ENCODE measurements around the gene PIGH. TPM values are rescaled to one million over a fixed set of nuclear protein-coding genes. Genes with fewer than 3 reads are reported as not detected.

The PIGH gene
- 10 to 100 TPM; 32.7 to 34.5 TPM for total RNA-seq

GRCh38 chr14:67599698-67600561 is at the start of gene PIGH:
Gene PIGH, minus strand, starts transcription at chr14:67600268. Its CDS starts 65 bp downstream, at chr14:67600203.
- peak; percentile 51 for TF ChIP-seq CTCF (IDR thresholded peaks at IDR 0.05)
- Histone ChIP-seq H3K9me3 (no peaks in the 10 kb centered on the region), H3K4me1 (ENCODE audit: control insufficient read depth in 1 of 2, low read depth in 2 of 2) (peaks cover 0 to 16% of the 10 kb centered on the region in 2 donors), H3K27ac (peak within 1 kb of the TSS; percentile 87 to 90), H3K27me3 (replicated peaks; ENCODE audit: insufficient read depth) (no peaks in the 10 kb centered on the region), H3K36me3 (no peaks in the 10 kb centered on the region), H3K4me3 (peak within 1 kb of the TSS; percentile 98)
- ATAC-seq (ENCODE audit: insufficient number of reproducible peaks, low FRiP score, low read depth), result peak; percentile 92
- DNase-seq (ENCODE audit: low spot score), result no peak

- no peak for ATAC-seq (ENCODE audit: insufficient number of reproducible peaks, low FRiP score, low read depth)
- TF ChIP-seq CTCF (IDR thresholded peaks at IDR 0.05), result no peak
- no peak overlapping the region for H3K27ac ChIP-seq
- H3K27me3 ChIP-seq (replicated peaks; ENCODE audit: insufficient read depth), result no peaks in the 10 kb centered on the region
- no peaks in the 10 kb centered on the region for H3K9me3 ChIP-seq
- H3K4me1 ChIP-seq (ENCODE audit: control insufficient read depth in 1 of 2, low read depth in 2 of 2), result no peaks in the 10 kb centered on the region
- no peak for DNase-seq (ENCODE audit: low spot score)
- no peak overlapping the region for H3K4me3 ChIP-seq
- peaks cover 29% of the 10 kb centered on the region for H3K36me3 ChIP-seq
Measured at GRCh38 chr14:67646131-67646530, 46.1 kb upstream of the PIGH start.

- Histone ChIP-seq H3K9me3 (no peaks in the 10 kb centered on the region), H3K27me3 (replicated peaks; ENCODE audit: insufficient read depth) (no peaks in the 10 kb centered on the region), H3K27ac (no peak overlapping the region), H3K36me3 (peaks cover 21% of the 10 kb centered on the region), H3K4me1 (ENCODE audit: control insufficient read depth in 1 of 2, low read depth in 2 of 2) (no peaks in the 10 kb centered on the region), H3K4me3 (no peak overlapping the region)
- DNase-seq (ENCODE audit: low spot score) (no peak), ATAC-seq (ENCODE audit: insufficient number of reproducible peaks, low FRiP score, low read depth) (no peak)
- no peak for TF ChIP-seq CTCF (IDR thresholded peaks at IDR 0.05)
Measured at GRCh38 chr14:67645414-67645813, 45.3 kb upstream of the PIGH start.

GRCh38 chr14:67644428-67644827 is 44.4 kb upstream of the PIGH start:
- ATAC-seq (ENCODE audit: insufficient number of reproducible peaks, low FRiP score, low read depth), result no peak
- Histone ChIP-seq H3K4me3 (no peak overlapping the region), H3K27me3 (replicated peaks; ENCODE audit: insufficient read depth) (no peaks in the 10 kb centered on the region), H3K27ac (no peak overlapping the region), H3K9me3 (no peaks in the 10 kb centered on the region), H3K4me1 (ENCODE audit: control insufficient read depth in 1 of 2, low read depth in 2 of 2) (no peaks in the 10 kb centered on the region), H3K36me3 (peaks cover 12% of the 10 kb centered on the region)
- DNase-seq (ENCODE audit: low spot score), result no peak
- TF ChIP-seq CTCF (IDR thresholded peaks at IDR 0.05), result no peak

GRCh38 chr14:67643713-67644112 is 43.6 kb upstream of the PIGH start:
- ATAC-seq (ENCODE audit: insufficient number of reproducible peaks, low FRiP score, low read depth) (no peak), DNase-seq (ENCODE audit: low spot score) (no peak)
- no peak for TF ChIP-seq CTCF (IDR thresholded peaks at IDR 0.05)
- Histone ChIP-seq H3K36me3 (peaks cover 4% of the 10 kb centered on the region), H3K9me3 (no peaks in the 10 kb centered on the region), H3K27ac (no peak overlapping the region), H3K27me3 (replicated peaks; ENCODE audit: insufficient read depth) (no peaks in the 10 kb centered on the region), H3K4me3 (no peak overlapping the region), H3K4me1 (ENCODE audit: control insufficient read depth in 1 of 2, low read depth in 2 of 2) (no peaks in the 10 kb centered on the region)
